GM12878 (cell line): ENCODE measurements around the gene NCF1.
"Not testable (repeated sequence)": the region's sequence is repeated elsewhere in the genome, so short reads cannot be mapped to it uniquely, and the experiment has no call there.

Source experiments
- CTCF ChIP-seq, 3 experiments: IDR thresholded peaks in 2 of 3; conservative IDR thresholded peaks in 1 of 3; 2 replicates each; pipeline ENCODE4 v1.5.1; 2011; ENCODE audit warnings: low read depth in 3 of 3, low read length in 3 of 3, mild to moderate bottlenecking in 3 of 3, control low read depth in 2 of 3, moderate library complexity in 2 of 3, inconsistent platforms in 1 of 3, mixed read lengths in 1 of 3; ENCODE audit not compliant: control insufficient read depth in 2 of 3, insufficient read depth in 1 of 3; ENCODE audit errors: extremely low read depth in 1 of 3
- DPF2 ChIP-seq: fragments of 450-650 bp; IDR thresholded peaks from 2 replicates; pipeline ENCODE4 v1.6.1; 2017; ENCODE audit warnings: mild to moderate bottlenecking
- FOS ChIP-seq: IDR thresholded peaks from 3 replicates; pipeline ENCODE4 v1.6.1; 2011; ENCODE audit warnings: borderline replicate concordance; ENCODE audit not compliant: insufficient read length; ENCODE audit errors: extremely low read depth
- POLR2A ChIP-seq: IDR thresholded peaks from 2 replicates; pipeline ENCODE4 v1.6.1; 2011; ENCODE audit warnings: low read depth, mild to moderate bottlenecking, low read length
- POLR2AphosphoS5 ChIP-seq: IDR thresholded peaks from 2 replicates; pipeline ENCODE4 v1.6.1; 2011; ENCODE audit warnings: mild to moderate bottlenecking, low read length, inconsistent platforms
- SP1 ChIP-seq: IDR thresholded peaks from one replicate; pipeline ENCODE4 v1.6.1; 2011; ENCODE audit warnings: low read depth, low read length
- ZNF24 ChIP-seq: fragments of 450-650 bp; IDR thresholded peaks from 2 replicates; pipeline ENCODE4 v1.6.1; 2017; ENCODE audit warnings: antibody characterized with exemption, mild to moderate bottlenecking
- ZNF687 ChIP-seq: fragments of 450-650 bp; IDR thresholded peaks from 2 replicates; pipeline ENCODE4 v1.6.1; 2017; ENCODE audit warnings: mild to moderate bottlenecking, moderate library complexity
- TF ChIP-seq, protein P1 (sequence below): IDR thresholded peaks from 2 replicates; pipeline ENCODE4 v1.6.1; 2012; ENCODE audit warnings: low read depth, low read length, improper control_type of control experiment

GRCh38 chr7:74798644-74799043 lies 24.8 kb downstream of the NCF1 start:
- TF ChIP-seq, protein P1, sequence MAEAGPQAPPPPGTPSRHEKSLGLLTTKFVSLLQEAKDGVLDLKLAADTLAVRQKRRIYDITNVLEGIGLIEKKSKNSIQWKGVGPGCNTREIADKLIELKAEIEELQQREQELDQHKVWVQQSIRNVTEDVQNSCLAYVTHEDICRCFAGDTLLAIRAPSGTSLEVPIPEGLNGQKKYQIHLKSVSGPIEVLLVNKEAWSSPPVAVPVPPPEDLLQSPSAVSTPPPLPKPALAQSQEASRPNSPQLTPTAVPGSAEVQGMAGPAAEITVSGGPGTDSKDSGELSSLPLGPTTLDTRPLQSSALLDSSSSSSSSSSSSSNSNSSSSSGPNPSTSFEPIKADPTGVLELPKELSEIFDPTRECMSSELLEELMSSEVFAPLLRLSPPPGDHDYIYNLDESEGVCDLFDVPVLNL: not testable (repeated sequence)
- not testable (repeated sequence) for TF ChIP-seq ZNF687; CTCF (IDR thresholded peaks at IDR 0.05 in 2 of 3, conservative IDR thresholded peaks at IDR 0.05 in 1 of 3; ENCODE audit: control insufficient read depth in 2 of 3, extremely low read depth in 1 of 3, insufficient read depth in 1 of 3, low read depth in 3 of 3, low read length in 3 of 3); POLR2A; DPF2; FOS; POLR2AphosphoS5; SP1; ZNF24
